ENCODE data around the gene MDFI.

The MDFI gene

DNA sequence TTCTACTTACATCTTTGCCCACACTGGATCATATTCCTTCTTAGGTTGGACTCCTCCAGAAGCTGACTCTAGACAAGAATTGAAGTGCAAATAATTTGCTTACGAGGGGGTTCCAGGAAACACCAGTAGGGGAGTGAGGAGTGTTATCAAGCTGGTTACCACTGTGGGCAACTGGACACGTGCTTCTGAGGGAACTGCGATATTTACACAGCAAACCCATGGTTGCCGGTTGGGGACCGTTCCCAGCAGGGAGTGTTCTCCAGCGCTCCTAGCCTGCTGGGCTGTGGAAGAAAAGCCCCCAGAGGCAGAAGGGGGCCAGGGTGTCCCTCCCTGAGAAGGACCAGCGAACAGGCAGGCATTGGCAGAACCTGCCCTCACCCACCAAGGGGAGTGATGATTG lies 21.7 kb downstream of the MDFI start:
- DNase-seq (ENCODE audit: low read depth in 1 of 2, low spot score in 1 of 2): no peak
- TF ChIP-seq, protein P1, sequence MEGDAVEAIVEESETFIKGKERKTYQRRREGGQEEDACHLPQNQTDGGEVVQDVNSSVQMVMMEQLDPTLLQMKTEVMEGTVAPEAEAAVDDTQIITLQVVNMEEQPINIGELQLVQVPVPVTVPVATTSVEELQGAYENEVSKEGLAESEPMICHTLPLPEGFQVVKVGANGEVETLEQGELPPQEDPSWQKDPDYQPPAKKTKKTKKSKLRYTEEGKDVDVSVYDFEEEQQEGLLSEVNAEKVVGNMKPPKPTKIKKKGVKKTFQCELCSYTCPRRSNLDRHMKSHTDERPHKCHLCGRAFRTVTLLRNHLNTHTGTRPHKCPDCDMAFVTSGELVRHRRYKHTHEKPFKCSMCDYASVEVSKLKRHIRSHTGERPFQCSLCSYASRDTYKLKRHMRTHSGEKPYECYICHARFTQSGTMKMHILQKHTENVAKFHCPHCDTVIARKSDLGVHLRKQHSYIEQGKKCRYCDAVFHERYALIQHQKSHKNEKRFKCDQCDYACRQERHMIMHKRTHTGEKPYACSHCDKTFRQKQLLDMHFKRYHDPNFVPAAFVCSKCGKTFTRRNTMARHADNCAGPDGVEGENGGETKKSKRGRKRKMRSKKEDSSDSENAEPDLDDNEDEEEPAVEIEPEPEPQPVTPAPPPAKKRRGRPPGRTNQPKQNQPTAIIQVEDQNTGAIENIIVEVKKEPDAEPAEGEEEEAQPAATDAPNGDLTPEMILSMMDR (IDR thresholded peaks at IDR 0.05; ENCODE audit: insufficient read depth, low read length): no peak
- TF ChIP-seq, protein P2, sequence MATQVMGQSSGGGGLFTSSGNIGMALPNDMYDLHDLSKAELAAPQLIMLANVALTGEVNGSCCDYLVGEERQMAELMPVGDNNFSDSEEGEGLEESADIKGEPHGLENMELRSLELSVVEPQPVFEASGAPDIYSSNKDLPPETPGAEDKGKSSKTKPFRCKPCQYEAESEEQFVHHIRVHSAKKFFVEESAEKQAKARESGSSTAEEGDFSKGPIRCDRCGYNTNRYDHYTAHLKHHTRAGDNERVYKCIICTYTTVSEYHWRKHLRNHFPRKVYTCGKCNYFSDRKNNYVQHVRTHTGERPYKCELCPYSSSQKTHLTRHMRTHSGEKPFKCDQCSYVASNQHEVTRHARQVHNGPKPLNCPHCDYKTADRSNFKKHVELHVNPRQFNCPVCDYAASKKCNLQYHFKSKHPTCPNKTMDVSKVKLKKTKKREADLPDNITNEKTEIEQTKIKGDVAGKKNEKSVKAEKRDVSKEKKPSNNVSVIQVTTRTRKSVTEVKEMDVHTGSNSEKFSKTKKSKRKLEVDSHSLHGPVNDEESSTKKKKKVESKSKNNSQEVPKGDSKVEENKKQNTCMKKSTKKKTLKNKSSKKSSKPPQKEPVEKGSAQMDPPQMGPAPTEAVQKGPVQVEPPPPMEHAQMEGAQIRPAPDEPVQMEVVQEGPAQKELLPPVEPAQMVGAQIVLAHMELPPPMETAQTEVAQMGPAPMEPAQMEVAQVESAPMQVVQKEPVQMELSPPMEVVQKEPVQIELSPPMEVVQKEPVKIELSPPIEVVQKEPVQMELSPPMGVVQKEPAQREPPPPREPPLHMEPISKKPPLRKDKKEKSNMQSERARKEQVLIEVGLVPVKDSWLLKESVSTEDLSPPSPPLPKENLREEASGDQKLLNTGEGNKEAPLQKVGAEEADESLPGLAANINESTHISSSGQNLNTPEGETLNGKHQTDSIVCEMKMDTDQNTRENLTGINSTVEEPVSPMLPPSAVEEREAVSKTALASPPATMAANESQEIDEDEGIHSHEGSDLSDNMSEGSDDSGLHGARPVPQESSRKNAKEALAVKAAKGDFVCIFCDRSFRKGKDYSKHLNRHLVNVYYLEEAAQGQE (IDR thresholded peaks at IDR 0.05; ENCODE audit: insufficient replicate concordance, low read depth): no peak
- TF ChIP-seq POLR2AphosphoS5 (IDR thresholded peaks at IDR 0.05; ENCODE audit: low read depth): no peak
- TF ChIP-seq GABPA (IDR thresholded peaks at IDR 0.05; ENCODE audit: low read depth): no peak
- TF ChIP-seq SPI1 (IDR thresholded peaks at IDR 0.05; ENCODE audit: borderline replicate concordance, low read depth): no peak

DNA sequence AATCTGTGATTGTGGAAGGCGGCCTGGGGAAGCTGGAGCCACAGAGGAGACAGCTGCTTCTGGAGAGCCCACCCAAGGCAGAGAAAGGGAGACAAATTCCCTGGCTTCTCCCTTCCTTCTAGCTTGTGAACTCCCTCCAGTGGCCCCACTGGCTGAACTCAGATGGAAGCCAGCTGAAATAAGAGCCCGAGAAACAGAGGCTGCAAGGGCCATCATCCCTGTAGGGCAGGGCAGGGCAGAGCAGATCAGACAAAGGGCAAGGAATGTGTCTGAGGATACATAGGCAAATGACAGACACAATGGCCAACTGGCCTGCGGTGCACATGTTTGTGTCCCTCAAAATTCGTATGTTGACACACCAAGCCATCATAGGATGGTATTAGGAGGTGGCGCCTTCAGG lies 25.3 kb downstream of the MDFI start:
- H3K4me3 ChIP-seq (replicated peaks; ENCODE audit: insufficient read depth, low read length): no peak overlapping the region
- no peak for DNase-seq (ENCODE audit: low read depth in 1 of 2, low spot score in 1 of 2)
- peaks cover 5% of the 10 kb centered on the region for H3K27me3 ChIP-seq (ENCODE audit: insufficient read depth, poor library complexity, severe bottlenecking)
- no peak overlapping the region for H3K27ac ChIP-seq (replicated peaks)
- TF ChIP-seq SPI1 (IDR thresholded peaks at IDR 0.05; ENCODE audit: borderline replicate concordance, low read depth) (no peak), GABPA (IDR thresholded peaks at IDR 0.05; ENCODE audit: low read depth) (no peak), POLR2AphosphoS5 (IDR thresholded peaks at IDR 0.05; ENCODE audit: low read depth) (no peak)
- TF ChIP-seq, protein P2 (IDR thresholded peaks at IDR 0.05; ENCODE audit: insufficient replicate concordance, low read depth): no peak
- TF ChIP-seq, protein P1 (IDR thresholded peaks at IDR 0.05; ENCODE audit: insufficient read depth, low read length): no peak

More for the DNA sequence above, 21.7 kb downstream of the MDFI start:
- H3K27me3 ChIP-seq (ENCODE audit: insufficient read depth, poor library complexity, severe bottlenecking): peaks cover 5% of the 10 kb centered on the region
- H3K4me3 ChIP-seq (replicated peaks; ENCODE audit: insufficient read depth, low read length): no peak overlapping the region
- H3K27ac ChIP-seq (replicated peaks): no peak overlapping the region

DNA sequence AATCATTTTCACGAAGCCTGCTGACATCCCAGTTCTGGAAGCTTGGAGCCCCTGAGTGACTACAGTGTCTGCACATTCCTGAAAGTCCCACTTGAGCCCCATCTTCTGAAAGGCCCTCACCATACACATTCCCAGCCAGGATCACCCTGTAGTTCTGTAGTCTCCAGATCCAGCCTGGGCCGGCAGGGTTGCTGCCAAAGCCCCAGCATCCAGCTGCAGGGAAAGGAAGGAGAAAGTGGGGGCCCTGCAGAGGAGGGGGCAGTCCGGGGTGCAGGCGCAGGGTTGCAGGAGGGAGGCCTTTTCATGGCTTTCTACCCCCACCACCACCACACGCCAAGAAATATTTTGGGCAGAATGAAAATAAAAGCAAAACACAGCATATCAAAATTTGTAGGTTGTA lies 26.0 kb downstream of the MDFI start:
- DNase-seq (ENCODE audit: low read depth in 1 of 2, low spot score in 1 of 2): no peak
- Histone ChIP-seq H3K27ac (replicated peaks) (no peak overlapping the region), H3K27me3 (ENCODE audit: insufficient read depth, poor library complexity, severe bottlenecking) (peaks cover 5% of the 10 kb centered on the region), H3K4me3 (replicated peaks; ENCODE audit: insufficient read depth, low read length) (no peak overlapping the region)
- TF ChIP-seq, protein P2 (IDR thresholded peaks at IDR 0.05; ENCODE audit: insufficient replicate concordance, low read depth): no peak
- TF ChIP-seq SPI1 (IDR thresholded peaks at IDR 0.05; ENCODE audit: borderline replicate concordance, low read depth) (no peak), GABPA (IDR thresholded peaks at IDR 0.05; ENCODE audit: low read depth) (no peak), POLR2AphosphoS5 (IDR thresholded peaks at IDR 0.05; ENCODE audit: low read depth) (no peak)
- TF ChIP-seq, protein P1 (IDR thresholded peaks at IDR 0.05; ENCODE audit: insufficient read depth, low read length): no peak

Data from HL-60 (cell line).